OCI-LY3 (cell line): Measurements from ENCODE around the gene AUTS2.

Experiments used
- CTCF ChIP-seq: fragments of 200-600, 300-600 bp; sonication (generic); IDR thresholded peaks from 2 replicates; pipeline ENCODE4 v1.5.1; 2014; ENCODE audit warnings: antibody characterized with exemption, low read length, low read depth
- EZH2phosphoT487 ChIP-seq: fragments of 200-600 bp; shearing (Covaris generic); IDR thresholded peaks from 2 replicates; pipeline ENCODE4 v1.6.1; 2018; ENCODE audit warnings: antibody characterized with exemption, mixed run types, low read depth

GRCh38 chr7:70774950-70775527 is 1176.8 kb downstream of the AUTS2 start:
- TF ChIP-seq CTCF, result no peak
- TF ChIP-seq EZH2phosphoT487, result no peak
